ENCODE data around the gene AP5B1.

DNA sequence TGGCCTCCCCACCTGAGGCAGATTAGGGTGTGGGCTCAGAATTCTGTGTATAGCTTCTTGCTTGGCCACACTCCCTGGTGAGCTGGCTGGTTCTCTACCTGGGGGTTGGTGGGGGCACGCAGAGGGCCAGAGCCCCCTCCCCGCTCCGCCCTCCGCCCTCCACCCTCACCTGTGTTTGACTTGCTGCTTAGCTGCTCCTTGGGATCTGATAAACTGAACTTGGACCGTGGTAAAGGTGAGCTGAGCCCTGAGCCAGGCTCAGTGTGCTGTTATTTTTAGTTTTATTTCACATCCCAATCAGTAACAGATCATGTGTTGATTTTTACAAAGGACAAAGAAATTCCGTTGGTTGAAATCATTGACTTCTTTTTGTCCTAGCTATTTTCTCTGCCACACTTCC lies 8.0 kb upstream of the AP5B1 start:
- TF ChIP-seq, protein P1, sequence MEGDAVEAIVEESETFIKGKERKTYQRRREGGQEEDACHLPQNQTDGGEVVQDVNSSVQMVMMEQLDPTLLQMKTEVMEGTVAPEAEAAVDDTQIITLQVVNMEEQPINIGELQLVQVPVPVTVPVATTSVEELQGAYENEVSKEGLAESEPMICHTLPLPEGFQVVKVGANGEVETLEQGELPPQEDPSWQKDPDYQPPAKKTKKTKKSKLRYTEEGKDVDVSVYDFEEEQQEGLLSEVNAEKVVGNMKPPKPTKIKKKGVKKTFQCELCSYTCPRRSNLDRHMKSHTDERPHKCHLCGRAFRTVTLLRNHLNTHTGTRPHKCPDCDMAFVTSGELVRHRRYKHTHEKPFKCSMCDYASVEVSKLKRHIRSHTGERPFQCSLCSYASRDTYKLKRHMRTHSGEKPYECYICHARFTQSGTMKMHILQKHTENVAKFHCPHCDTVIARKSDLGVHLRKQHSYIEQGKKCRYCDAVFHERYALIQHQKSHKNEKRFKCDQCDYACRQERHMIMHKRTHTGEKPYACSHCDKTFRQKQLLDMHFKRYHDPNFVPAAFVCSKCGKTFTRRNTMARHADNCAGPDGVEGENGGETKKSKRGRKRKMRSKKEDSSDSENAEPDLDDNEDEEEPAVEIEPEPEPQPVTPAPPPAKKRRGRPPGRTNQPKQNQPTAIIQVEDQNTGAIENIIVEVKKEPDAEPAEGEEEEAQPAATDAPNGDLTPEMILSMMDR (IDR thresholded peaks at IDR 0.05): no peak
- no peak for TF ChIP-seq POLR2A (IDR thresholded peaks at IDR 0.05)
